PC-3 (cell line): ENCODE measurements around the gene GALNT10. TPM values are rescaled to one million over a fixed set of nuclear protein-coding genes. Genes with fewer than 3 reads are reported as not detected.
A peak's percentile ranks its signal among the peaks of the same experiment; 100 is the strongest.

Source experiments
- ATAC-seq: fragments of 200-7000 bp; cut with Tn5 transposase; 2 replicates; pipeline ENCODE4 v1.9.1; 2020; ENCODE audit warnings: mild to moderate bottlenecking, moderate library complexity
- BruUV-seq: library from RNA; stranded (reverse); fragments of 400-500 nt; replicated peaks from 2 replicates; lab custom pipeline; 2021; lab: Mats Ljungman, UMichigan
- CTCF ChIA-PET: fragments of 300-600 bp; sonication (Branson Sonifier 250); formaldehyde crosslinking; loops from one replicate; lab custom pipeline; 2022; ENCODE audit warnings: antibody characterized with exemption; lab: Charles Lee
- POLR2A ChIA-PET: fragments of 300-600 bp; sonication (Branson Sonifier 250); formaldehyde crosslinking; loops from one replicate; lab custom pipeline; 2022; ENCODE audit warnings: antibody characterized with exemption; ENCODE audit not compliant: unreplicated experiment; lab: Charles Lee
- DNase-seq: peaks from one replicate; pipeline ENCODE4 v3.0.0-alpha.2; 2015
- H2AFZ ChIP-seq: fragments of 300-600 bp; sonication (generic); 2 replicates; pipeline ENCODE4 v1.6.0; 2016; ENCODE audit warnings: antibody characterized with exemption, low read length
- H3F3A ChIP-seq: fragments of 300-600 bp; sonication (generic); one replicate; pipeline ENCODE4 v1.6.0; 2017; ENCODE audit warnings: antibody characterized with exemption, low read length, control low read depth, mild to moderate bottlenecking; ENCODE audit not compliant: unreplicated experiment
- H3K27ac ChIP-seq: fragments of 300-600 bp; sonication (generic); 2 replicates; pipeline ENCODE4 v1.5.1; 2016; ENCODE audit warnings: mild to moderate bottlenecking, low read length
- H3K27me3 ChIP-seq: fragments of 300-600 bp; sonication (generic); 2 replicates; pipeline ENCODE4 v1.6.1; 2016; ENCODE audit warnings: low read length, mixed read lengths
- H3K36me3 ChIP-seq: fragments of 300-600 bp; sonication (generic); 2 replicates; pipeline ENCODE4 v1.6.1; 2016; ENCODE audit warnings: low read depth, mixed run types, low read length, mixed read lengths
- H3K4me1 ChIP-seq: fragments of 300-600 bp; sonication (generic); 2 replicates; pipeline ENCODE4 v1.5.1; 2016; ENCODE audit warnings: low read length; ENCODE audit not compliant: insufficient read depth
- H3K4me2 ChIP-seq: fragments of 300-600 bp; sonication (generic); 2 replicates; pipeline ENCODE4 v1.6.0; 2016; ENCODE audit warnings: low read length
- H3K4me3 ChIP-seq: fragments of 300-600 bp; sonication (generic); 2 replicates; pipeline ENCODE4 v1.5.1; 2016; ENCODE audit warnings: mild to moderate bottlenecking, low read length, mixed read lengths
- H3K79me2 ChIP-seq: fragments of 300-600 bp; sonication (generic); 2 replicates; pipeline ENCODE4 v1.6.1; 2017; ENCODE audit warnings: low read length, mixed read lengths
- H3K9ac ChIP-seq: fragments of 300-600 bp; sonication (generic); 2 replicates; pipeline ENCODE4 v1.6.0; 2016; ENCODE audit warnings: mild to moderate bottlenecking, low read length
- H3K9me2 ChIP-seq: fragments of 300-600 bp; sonication (generic); replicated peaks from 2 replicates; pipeline ENCODE4 v1.6.1; 2016; ENCODE audit warnings: mixed run types, low read length, mixed read lengths
- H3K9me3 ChIP-seq: fragments of 300-600 bp; sonication (generic); 2 replicates; pipeline ENCODE4 v1.6.1; 2016; ENCODE audit warnings: low read length, mixed read lengths
- H4K20me1 ChIP-seq: fragments of 300-600 bp; sonication (generic); 2 replicates; pipeline ENCODE4 v1.6.1; 2016; ENCODE audit warnings: low read length, mixed read lengths
- EZH2 ChIP-seq: fragments of 300-600 bp; sonication (generic); IDR thresholded peaks from one replicate; pipeline ENCODE4 v1.6.1; 2017; ENCODE audit warnings: antibody characterized with exemption, mild to moderate bottlenecking, low read length; ENCODE audit not compliant: unreplicated experiment
- EZH2phosphoT487 ChIP-seq: fragments of 300-600 bp; sonication (generic); IDR thresholded peaks from 2 replicates; pipeline ENCODE4 v1.6.1; 2018; ENCODE audit warnings: mild to moderate bottlenecking, antibody characterized with exemption, low read length, borderline replicate concordance
- intact Hi-C: fragments of 100-400 bp; cut with micrococcal nuclease; formaldehyde crosslinking; loops from 2 replicates; pipeline ENCODE4 v1.9.0; 2023
- total RNA-seq: library from RNA; depleted of rRNA; stranded (reverse); fragments of >200 nt; gene quantifications from 2 replicates; pipeline ENCODE4 v1.2.3, GENCODE V29; 2014
- TF ChIP-seq, protein P1 (sequence below): fragments of 300-600 bp; sonication (generic); conservative IDR thresholded peaks from 2 replicates; pipeline ENCODE4 v1.5.1; 2017; ENCODE audit warnings: antibody characterized with exemption, low read depth, mild to moderate bottlenecking, low read length

The GALNT10 gene
- total RNA-seq, 1 experiment from 2014 or later: 46.2 TPM

DNA sequence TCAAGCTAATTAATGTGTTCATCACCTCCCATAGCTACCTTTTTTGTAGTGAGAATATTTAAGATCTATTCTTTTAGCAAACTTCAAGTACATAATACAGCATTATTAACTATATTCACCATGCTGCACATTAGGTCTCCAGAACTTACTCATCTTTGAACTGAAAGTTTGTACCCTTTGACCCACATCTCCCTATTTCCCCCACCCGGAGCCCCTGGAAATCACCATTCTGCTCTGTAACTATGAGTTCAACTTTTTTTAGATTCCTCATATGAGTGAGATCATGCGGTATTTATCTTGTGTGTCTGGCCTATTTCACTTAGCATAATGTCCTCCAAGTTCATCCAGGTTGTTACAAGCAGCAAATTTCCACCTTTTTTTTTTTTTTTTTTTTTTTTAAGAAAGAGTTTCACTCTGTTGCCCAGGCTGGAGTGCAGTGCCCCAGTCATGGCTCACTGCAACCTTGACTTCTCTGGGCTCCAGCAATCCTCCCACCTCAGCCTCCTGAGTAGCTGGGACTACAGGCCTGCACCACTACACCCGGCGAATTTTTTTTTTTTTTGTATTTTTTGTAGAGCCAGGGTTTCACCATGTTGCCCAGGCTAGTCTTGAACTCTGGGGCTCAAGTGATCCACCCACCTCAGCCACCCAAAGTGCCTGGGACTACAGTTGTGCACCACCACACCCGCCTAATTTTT lies 154.9 kb downstream of the GALNT10 start:
- POLR2A ChIA-PET: no interaction called here
- DNase-seq: no peak
- Histone ChIP-seq H3F3A (no peaks in the 10 kb centered on the region), H3K4me1 (no peaks in the 10 kb centered on the region), H4K20me1 (no peaks in the 10 kb centered on the region), H3K4me2 (no peak overlapping the region), H3K9ac (no peak overlapping the region), H3K27me3 (no peaks in the 10 kb centered on the region), H3K9me3 (no peaks in the 10 kb centered on the region), H3K79me2 (no peaks in the 10 kb centered on the region), H3K9me2 (no peaks in the 10 kb centered on the region), H2AFZ (no peak overlapping the region), H3K4me3 (no peak overlapping the region), H3K36me3 (no peaks in the 10 kb centered on the region), H3K27ac (no peak overlapping the region)
- CTCF ChIA-PET: no interaction called here
- BruUV-seq: no TSS peak
- intact Hi-C loops: no loop called here
- no peak for ATAC-seq
- TF ChIP-seq EZH2 (no peak), EZH2phosphoT487 (no peak)
- TF ChIP-seq, protein P1, sequence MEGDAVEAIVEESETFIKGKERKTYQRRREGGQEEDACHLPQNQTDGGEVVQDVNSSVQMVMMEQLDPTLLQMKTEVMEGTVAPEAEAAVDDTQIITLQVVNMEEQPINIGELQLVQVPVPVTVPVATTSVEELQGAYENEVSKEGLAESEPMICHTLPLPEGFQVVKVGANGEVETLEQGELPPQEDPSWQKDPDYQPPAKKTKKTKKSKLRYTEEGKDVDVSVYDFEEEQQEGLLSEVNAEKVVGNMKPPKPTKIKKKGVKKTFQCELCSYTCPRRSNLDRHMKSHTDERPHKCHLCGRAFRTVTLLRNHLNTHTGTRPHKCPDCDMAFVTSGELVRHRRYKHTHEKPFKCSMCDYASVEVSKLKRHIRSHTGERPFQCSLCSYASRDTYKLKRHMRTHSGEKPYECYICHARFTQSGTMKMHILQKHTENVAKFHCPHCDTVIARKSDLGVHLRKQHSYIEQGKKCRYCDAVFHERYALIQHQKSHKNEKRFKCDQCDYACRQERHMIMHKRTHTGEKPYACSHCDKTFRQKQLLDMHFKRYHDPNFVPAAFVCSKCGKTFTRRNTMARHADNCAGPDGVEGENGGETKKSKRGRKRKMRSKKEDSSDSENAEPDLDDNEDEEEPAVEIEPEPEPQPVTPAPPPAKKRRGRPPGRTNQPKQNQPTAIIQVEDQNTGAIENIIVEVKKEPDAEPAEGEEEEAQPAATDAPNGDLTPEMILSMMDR: no peak

DNA sequence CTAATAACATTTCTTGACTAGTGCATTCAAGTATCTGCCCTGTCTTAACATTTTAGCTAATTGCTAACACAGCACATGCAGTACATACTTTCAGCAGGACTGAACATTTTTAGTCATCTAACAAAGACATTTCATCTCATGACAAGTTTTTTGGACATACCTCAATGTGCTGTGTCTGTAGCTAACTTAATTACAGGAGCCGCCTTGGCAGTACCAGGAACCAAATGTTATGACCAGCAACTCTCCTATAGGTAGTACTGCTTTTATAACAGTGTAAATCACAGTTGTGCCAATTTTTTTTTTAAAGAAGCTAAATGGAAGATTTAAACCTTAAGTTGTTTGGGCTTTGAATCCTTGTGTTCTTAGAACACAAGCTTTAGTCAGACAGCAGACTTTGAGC lies 155.9 kb downstream of the GALNT10 start:
- Histone ChIP-seq H3F3A (no peaks in the 10 kb centered on the region), H3K4me3 (no peak overlapping the region), H3K4me2 (no peak overlapping the region), H3K9me3 (no peaks in the 10 kb centered on the region), H3K79me2 (no peaks in the 10 kb centered on the region), H3K9me2 (no peaks in the 10 kb centered on the region), H4K20me1 (no peaks in the 10 kb centered on the region), H3K27me3 (no peaks in the 10 kb centered on the region), H3K27ac (no peak overlapping the region), H3K4me1 (no peaks in the 10 kb centered on the region), H2AFZ (no peak overlapping the region), H3K9ac (no peak overlapping the region), H3K36me3 (no peaks in the 10 kb centered on the region; the same call in 1 of the 2 replicates)
- ChIA-PET POLR2A (interaction anchor here (0.6 kb wide), 1 partner anchor 34 kb away, joined by 3 read pairs; no protein-coding TSS in a partner anchor), CTCF (interaction anchor here (0.5 to 0.6 kb wide), 2 partner anchors 9 to 1832 kb away, joined by 5 to 6 read pairs; no protein-coding TSS in a partner anchor)
- DNase-seq (no peak), ATAC-seq (no peak)
- no TSS peak for BruUV-seq
- TF ChIP-seq, protein P1: no peak
- TF ChIP-seq EZH2phosphoT487: no peak
- no peak for TF ChIP-seq EZH2
- intact Hi-C loops: no loop called here

DNA sequence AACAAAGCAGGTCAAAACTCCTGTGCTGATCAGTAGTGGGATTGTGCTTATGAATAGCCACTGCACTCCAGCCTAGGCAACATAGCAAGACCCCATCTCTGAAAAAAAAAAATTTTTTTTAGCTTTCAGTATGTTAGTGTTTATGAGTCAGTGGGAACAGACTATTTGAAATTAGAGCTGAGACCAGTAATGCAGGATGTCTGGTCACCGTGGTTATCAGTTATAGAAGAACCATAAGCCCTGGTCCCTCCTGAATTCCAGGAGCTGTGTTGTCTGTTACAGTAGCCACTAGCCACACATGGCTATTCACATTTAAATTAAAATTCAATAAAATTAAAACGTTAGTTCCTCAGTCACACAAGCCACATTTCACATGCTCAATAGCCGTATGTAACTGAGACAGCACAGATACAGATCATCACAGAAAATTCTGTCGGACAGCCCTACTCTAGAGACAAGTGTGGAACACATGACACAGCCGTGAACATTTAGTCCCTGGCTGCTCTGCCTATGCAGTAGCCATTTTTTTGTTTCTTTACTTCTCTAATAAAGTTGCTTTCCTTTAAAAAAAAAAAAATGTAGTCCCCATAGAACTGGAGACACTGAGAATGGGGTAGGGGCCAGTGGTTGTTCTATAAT lies 159.2 kb downstream of the GALNT10 start:
- no TSS peak for BruUV-seq

More for the DNA sequence above, 159.2 kb downstream of the GALNT10 start:
- peak; percentile 6 for DNase-seq
- ChIA-PET POLR2A (no interaction called here), CTCF (no interaction called here)
- H3K4me2 ChIP-seq: no peak overlapping the region
- no peak overlapping the region for H3K9ac ChIP-seq
- no peaks in the 10 kb centered on the region; the same call in 1 of the 2 replicates for H3K36me3 ChIP-seq
- no peak overlapping the region for H3K4me3 ChIP-seq
- H3K4me1 ChIP-seq: no peaks in the 10 kb centered on the region
- H3K27ac ChIP-seq: no peak overlapping the region
- H4K20me1 ChIP-seq: no peaks in the 10 kb centered on the region
- intact Hi-C loops: no loop called here
- H3K27me3 ChIP-seq: no peaks in the 10 kb centered on the region
- H3K9me3 ChIP-seq: no peaks in the 10 kb centered on the region
- no peaks in the 10 kb centered on the region for H3K79me2 ChIP-seq
- no peak for ATAC-seq
- no peaks in the 10 kb centered on the region for H3F3A ChIP-seq
- no peaks in the 10 kb centered on the region for H3K9me2 ChIP-seq
- no peak overlapping the region for H2AFZ ChIP-seq
- TF ChIP-seq EZH2phosphoT487 (no peak), EZH2 (no peak)
- TF ChIP-seq, protein P1: no peak
